Measurements from ENCODE around the gene MCM7.

DNA sequence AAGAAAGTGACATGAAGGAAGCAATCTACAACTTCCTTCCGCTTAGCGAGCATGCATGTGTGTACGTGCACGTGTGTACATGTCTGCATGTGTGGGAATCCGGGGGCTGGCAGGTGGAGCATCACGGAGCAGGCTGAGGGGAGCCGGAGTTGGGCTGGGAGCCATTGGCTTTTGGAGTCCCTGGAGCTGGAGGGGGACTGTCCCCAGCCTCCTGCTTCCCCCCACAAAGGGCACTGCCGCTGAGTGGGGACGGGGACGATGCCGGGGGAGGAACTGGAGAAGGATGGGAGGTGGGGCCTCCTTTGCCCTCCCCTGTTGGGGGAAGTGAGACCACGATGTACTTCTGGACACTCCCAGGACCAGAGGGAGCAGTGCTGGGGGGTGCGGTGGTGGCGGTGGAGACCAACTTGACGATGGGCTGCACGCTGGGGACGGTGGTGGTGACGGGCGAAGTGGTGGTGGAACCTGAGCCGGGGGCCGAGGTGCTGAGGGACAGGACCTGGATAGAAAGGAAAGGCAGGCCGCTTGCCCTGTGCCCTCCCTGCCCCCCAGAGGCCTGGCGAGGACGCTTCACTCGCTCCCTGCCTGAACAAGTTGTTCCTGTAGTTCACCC, 6.0 kb upstream of the MCM7 start:
- TF ChIP-seq RAD21 (IDR thresholded peaks at IDR 0.05; ENCODE audit: low read length) (no peak), CHD1 (IDR thresholded peaks at IDR 0.05; ENCODE audit: low read depth, low read length) (no peak), CEBPB (IDR thresholded peaks at IDR 0.05; ENCODE audit: low read depth, low read length) (no peak), POLR2A (IDR thresholded peaks at IDR 0.05; ENCODE audit: low read depth, low read length) (no peak), BHLHE40 (IDR thresholded peaks at IDR 0.05; ENCODE audit: low read depth, low read length) (no peak)
- TF ChIP-seq, protein P1, sequence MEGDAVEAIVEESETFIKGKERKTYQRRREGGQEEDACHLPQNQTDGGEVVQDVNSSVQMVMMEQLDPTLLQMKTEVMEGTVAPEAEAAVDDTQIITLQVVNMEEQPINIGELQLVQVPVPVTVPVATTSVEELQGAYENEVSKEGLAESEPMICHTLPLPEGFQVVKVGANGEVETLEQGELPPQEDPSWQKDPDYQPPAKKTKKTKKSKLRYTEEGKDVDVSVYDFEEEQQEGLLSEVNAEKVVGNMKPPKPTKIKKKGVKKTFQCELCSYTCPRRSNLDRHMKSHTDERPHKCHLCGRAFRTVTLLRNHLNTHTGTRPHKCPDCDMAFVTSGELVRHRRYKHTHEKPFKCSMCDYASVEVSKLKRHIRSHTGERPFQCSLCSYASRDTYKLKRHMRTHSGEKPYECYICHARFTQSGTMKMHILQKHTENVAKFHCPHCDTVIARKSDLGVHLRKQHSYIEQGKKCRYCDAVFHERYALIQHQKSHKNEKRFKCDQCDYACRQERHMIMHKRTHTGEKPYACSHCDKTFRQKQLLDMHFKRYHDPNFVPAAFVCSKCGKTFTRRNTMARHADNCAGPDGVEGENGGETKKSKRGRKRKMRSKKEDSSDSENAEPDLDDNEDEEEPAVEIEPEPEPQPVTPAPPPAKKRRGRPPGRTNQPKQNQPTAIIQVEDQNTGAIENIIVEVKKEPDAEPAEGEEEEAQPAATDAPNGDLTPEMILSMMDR (conservative IDR thresholded peaks at IDR 0.05; ENCODE audit: low read depth, low read length), result no peak
